GM21717 (cell line): ENCODE data around the gene MGAT5B.

Source experiments
- ATAC-seq: cut with Tn5 transposase; IDR thresholded peaks from one replicate; pipeline ENCODE4 v1.9.1; 2021; ENCODE audit warnings: mild to moderate bottlenecking, moderate library complexity; ENCODE audit not compliant: unreplicated experiment

MGAT5B gene

DNA sequence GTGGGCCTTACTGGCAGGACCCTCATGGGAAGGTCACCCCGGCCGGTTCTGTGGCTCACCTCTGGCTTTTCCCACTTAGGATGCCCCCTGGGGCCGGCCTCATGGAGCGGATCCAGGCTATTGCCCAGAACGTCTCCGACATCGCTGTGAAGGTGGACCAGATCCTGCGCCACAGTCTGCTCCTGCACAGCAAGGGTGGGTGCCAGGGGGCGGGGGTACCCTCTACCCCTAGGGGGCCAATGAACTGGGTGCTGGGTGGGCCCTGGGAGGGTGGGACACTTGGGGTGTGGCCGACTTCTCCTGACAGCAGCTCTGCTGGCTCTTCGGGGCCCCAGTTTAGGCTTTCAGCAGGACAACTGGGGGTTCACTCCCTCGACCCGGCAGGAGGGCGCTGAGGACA, 34.3 kb downstream of the MGAT5B start:
- ATAC-seq, result no peak

DNA sequence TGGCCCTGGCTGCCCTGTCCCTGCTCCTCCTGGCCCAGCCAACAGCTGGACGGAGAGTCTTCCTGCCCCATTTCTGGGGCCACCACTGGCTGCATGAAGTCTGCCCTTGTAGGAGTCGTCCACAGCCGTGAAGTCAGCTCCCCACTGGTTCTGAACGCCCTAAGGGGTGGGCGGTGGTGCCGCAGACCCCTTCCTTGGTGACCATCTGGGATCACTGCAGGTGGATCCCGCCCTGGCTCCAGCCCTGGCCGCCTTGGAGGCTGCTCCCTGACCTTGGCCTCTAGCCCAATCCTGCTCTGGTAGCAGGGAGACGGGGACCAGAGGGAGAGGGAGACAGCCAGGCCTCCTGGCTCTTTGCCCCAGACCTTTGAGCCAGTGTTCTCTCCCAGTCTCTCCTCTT, 35.4 kb downstream of the MGAT5B start:
- no peak for ATAC-seq

GRCh38 chr17:76904116-76904515, 35.9 kb downstream of the MGAT5B start:
- no peak for ATAC-seq

DNA sequence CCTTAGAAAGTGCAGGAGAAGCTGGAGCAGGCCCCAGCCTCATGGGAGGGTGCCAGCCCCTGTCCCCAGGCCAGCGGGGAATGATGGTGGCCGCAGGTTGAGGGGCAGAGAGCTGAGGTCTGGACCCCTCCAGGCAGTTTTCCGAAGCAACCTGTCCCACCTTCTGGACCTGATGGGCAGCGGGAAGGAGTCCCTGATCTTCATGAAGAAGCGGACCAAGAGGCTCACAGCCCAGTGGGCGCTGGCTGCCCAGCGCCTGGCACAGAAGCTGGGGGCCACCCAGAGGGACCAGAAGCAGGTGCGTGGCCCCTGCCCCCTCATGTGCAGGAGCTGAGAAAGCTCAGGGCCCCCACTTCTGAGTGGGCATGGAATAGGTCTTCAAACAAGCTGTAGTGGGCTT, 36.8 kb downstream of the MGAT5B start:
- ATAC-seq, result no peak

- no peak for ATAC-seq
Measured at GRCh38 chr17:76905836-76906235, 37.6 kb downstream of the MGAT5B start.

DNA sequence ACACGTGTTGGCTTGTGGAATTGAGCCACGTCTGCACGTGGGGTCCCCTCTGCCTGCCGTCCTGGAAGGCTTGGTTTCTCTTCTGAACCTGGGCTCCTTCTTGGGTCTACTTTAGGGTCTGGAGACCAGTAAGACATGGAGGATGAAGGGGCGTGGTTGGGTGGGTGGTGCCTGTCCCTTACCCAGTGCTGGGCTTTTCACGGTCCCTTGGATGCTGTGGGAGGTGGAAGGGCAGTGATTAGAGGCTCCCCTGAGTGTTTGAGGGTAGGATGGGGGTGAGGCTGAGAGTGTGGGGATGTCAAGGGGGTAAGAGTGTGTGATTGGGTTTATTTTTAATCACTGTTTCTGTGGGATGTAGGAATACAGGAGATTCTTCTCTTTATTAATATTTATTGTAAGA, 38.3 kb downstream of the MGAT5B start:
- ATAC-seq, result no peak

DNA sequence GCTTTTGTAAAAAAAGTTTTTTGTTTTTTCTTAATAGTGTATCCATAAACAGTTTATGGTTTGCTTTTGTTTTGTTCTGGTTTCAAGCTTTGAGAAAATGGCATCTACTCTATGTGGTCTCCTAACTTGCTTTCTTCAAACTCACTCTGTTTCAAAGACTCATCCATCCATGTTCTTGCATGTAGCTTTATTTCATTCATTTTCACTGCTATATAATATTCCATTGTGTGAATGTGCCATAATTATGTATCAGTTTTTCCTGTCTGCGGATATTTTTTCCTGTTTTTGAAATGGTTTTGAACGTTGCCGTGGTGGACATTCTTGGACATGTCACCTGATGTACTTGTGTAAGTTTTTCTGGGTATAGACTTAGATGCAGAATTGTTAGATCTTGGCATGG, 39.1 kb downstream of the MGAT5B start:
- ATAC-seq, result no peak

- no peak for ATAC-seq
Measured at GRCh38 chr17:76909971-76910760, 42.0 kb downstream of the MGAT5B start.

DNA sequence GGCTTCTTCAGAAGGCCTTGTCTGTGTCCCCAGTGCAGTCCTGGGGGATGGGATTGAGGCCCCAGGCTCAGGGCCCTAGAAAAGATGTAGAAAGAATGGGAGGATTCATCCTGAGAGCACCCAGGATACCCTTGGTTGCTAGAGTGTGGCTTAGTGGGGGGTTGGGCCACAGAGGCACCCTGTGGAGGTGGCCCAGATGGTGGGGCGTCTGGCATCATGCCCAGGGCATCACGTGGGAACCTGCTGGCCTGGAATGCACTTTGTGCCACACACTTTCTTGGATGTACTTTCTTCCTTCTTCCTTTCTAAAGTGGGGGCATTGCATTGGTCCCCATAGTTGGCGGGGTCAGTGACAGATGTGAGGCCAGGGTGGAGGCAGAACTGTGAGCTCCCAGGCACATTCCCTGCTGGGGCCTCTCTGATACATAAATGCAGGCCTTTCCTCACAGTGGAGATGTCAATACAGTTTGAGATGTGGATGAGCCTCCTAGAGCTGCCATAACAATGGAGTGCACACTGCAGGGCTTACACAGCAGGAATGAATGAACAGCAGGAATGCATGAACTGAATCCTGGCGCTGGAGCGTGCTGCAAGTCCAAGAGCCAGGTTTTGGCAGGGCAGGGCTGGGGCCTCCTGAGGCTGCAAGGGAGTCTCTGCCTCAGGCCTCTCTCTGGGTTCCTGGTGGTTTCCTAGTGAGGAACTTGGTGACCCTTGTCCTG, 43.3 kb downstream of the MGAT5B start:
- no peak for ATAC-seq

GRCh38 chr17:76912421-76913164, 44.4 kb downstream of the MGAT5B start:
- ATAC-seq, result no peak

DNA sequence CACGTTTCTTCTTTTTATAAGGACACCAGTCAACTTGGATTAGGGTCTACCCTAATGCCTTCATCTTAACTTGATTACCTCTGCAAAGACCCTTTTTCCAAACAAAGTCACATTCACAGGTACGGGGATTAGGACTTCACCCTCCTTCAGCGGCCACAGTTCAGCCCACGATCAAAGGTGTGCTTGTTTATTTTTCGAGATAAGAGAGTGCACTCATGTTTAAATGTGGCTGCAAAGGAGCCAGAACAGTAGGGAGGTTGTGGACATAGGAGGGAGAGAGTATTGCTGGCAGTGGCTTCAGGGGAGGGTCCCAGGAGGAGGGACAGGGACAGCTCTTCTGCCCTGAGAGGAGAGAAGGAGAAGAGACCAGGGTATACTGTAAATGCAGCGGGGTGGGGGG, 46.7 kb downstream of the MGAT5B start:
- no peak for ATAC-seq

DNA sequence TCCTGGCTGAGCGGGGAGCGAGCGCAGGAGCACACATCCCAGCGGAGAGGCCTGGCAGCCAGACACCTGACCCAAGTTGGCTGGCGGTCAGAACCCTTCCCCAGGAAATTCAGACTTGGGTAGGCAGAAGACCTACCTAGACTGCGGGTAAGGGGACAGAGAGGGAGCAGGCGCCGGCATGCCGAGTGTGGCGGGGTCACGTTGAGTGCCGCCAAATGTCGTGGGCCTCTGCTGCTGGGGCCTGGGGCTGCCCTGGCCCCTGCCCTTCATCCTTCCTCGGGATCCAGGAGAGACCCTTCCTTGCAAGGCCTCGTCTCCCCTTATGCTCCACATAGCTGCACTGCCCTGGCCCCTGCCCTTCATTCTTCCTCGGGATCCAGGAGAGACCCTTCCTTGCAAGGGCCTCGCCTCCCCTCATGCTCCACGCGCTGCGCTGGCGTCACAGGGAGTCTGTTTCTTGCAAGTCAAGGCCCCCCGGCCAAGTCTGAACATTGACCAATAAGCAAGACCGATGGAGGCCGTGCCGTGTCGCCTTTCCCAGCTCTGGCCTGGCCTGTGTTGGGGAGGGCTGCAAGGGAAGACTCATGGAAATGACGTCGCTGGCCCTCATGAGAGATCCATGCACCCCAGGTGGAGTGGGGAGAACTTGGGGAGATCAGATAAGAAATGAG, 47.8 kb downstream of the MGAT5B start:
- no peak for ATAC-seq

GRCh38 chr17:76917829-76918228, 49.6 kb downstream of the MGAT5B start:
- no peak for ATAC-seq

DNA sequence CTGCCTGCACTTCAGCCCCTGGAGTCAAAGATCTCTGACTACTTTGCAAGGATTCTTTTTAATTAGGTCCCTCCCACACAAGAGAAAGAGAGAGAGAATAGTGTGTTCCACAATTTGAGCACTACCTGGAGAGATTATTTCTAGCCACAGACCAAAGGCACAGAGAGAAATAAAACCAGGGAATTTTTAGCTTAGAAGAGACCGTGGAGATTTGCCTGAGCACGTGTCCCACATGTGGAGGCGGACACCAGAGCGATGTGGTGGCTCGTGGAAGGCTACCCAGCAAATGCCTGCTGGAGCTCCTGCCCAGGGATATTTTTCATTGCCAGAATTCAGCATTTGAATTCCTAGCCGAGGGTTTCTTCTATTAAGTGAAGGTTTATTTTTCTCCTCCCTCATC, 50.6 kb downstream of the MGAT5B start:
- no peak for ATAC-seq

GRCh38 chr17:76920364-76921139, 52.3 kb downstream of the MGAT5B start:
- no peak for ATAC-seq

DNA sequence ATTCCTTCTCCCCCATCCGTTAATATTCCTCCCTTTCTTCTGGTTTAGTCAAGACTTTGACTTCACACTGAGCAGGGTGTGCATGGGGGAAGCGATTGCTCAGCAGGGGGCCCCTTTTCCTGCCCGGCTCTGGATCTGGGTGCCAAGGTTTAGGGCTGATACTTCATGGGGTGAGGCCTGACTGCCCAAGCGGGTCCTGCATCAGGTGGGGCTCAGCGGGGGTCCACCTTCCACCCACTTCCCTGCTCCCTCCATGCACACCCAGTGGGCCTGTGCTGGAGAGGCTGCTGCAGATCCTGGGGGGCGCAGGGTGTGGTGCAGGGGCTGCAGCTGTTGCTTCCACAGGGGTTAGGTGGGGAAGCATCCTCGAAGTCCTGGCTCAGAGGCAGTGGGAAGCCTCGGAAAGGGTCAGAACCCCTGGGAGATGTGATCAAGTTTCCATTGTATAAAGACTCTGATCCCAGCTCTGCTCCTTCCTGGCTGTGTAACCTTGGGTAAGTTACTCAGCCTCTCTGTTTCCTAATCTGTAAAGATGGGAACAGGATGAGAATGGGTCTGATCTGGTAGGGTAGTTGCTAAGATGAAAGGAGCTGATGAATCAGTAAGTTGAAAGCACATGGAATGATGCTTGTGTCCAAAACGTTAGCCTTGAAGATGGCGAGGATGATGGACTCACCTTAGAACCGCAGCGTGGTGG, 53.3 kb downstream of the MGAT5B start:
- ATAC-seq, result no peak

DNA sequence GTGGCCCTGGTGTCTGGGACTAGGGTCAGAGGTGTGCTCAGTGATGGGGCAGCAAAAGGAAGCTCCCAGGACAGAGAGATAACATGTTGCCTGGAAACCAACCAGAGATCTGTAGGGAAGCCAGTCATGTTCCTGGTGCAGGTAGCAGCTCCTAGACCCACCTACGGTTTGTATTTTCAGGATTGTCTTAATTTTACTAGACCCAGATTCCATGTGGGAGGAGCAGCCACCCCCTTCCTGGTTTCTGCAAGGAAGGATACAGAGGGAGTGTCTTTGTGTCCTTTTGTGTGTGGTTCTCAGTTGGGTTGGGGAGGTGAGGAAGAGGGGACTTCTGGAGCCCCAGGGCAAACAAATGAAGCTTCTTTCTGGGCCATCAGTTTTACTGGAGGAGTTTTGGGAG, 53.9 kb downstream of the MGAT5B start:
- no peak for ATAC-seq

DNA sequence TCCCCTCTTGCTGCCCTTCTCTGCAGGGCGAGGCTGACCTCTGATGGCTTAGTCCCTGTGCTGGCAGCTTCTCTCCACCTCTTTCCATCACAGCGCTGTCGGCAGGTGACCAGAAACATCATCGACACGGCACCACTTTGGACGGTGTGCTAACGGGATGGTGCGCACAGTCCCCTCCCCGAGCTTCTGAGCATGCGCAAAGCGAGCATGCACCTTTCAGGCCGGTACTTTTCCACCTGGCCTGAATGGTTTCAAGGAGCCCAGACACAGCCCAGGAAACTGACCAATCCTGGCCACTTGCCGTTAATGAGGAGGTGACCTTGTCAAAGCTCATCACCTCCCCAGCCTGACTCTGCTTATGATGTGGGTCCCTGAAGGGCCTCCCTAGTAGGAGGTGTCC, 54.8 kb downstream of the MGAT5B start:
- ATAC-seq, result no peak

DNA sequence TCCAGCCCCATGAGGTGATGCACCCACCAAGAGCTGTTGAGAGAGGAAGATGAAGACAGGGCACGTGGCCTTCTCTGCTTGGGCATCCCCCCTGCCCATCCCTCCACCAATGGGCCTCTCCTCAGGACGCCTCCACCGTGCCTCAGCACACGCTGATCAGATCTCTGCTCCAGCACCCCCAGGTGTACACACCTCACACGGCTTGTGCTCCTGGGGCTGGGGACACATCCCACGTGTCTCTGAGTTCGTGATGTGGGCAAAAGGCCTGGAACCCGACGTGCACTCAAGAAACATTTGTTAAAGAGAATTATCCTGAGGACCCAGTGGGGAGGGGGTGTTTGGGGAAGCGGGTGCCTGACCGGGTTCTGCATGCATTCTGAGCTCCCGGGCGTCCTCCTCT, 55.3 kb downstream of the MGAT5B start:
- no peak for ATAC-seq
